Mesendoderm (in vitro differentiated cells): Measurements from ENCODE around the gene AQP10.
"Not testable (repeated sequence)": the region's sequence is repeated elsewhere in the genome, so short reads cannot be mapped to it uniquely, and the experiment has no call there.

Experiments
- DNase-seq: peaks from one replicate; pipeline ENCODE4 v3.0.0; 2013
- H2AK5ac ChIP-seq: 2 replicates; pipeline ENCODE4 v1.6.1; 2013; ENCODE audit warnings: low read length, inconsistent platforms
- H2BK120ac ChIP-seq: 2 replicates; pipeline ENCODE4 v1.6.1; 2013; ENCODE audit warnings: low read depth, mild to moderate bottlenecking, low read length, moderate library complexity, mixed read lengths
- H2BK15ac ChIP-seq: replicated peaks from 2 replicates; pipeline ENCODE4 v1.6.1; 2013; ENCODE audit warnings: low read depth, mild to moderate bottlenecking, moderate library complexity
- H2BK5ac ChIP-seq: 2 replicates; pipeline ENCODE4 v1.6.1; 2013; ENCODE audit warnings: low read length, inconsistent platforms
- H3K18ac ChIP-seq: 2 replicates; pipeline ENCODE4 v1.6.1; 2013; ENCODE audit warnings: mild to moderate bottlenecking, low read length, mixed read lengths
- H3K23ac ChIP-seq: one replicate; pipeline ENCODE4 v1.6.1; 2013; ENCODE audit warnings: low read length
- H3K27ac ChIP-seq: 2 replicates; pipeline ENCODE4 v1.5.1; 2013; ENCODE audit warnings: low read depth, mild to moderate bottlenecking, inconsistent platforms, low read length, moderate library complexity
- H3K27me3 ChIP-seq: 2 replicates; pipeline ENCODE4 v1.6.1; 2013; ENCODE audit warnings: low read length, control low read depth, mild to moderate bottlenecking, inconsistent platforms; ENCODE audit not compliant: insufficient read depth, poor library complexity
- H3K36me3 ChIP-seq: 2 replicates; pipeline ENCODE4 v1.6.1; 2013; ENCODE audit warnings: low read length, inconsistent platforms; ENCODE audit not compliant: control insufficient read depth, insufficient read depth
- H3K4ac ChIP-seq: one replicate; pipeline ENCODE4 v1.6.1; 2013; ENCODE audit warnings: low read depth, mild to moderate bottlenecking, low read length, moderate library complexity
- H3K4me1 ChIP-seq: 2 replicates; pipeline ENCODE4 v1.6.1; 2013; ENCODE audit warnings: low read depth, low read length, inconsistent platforms; ENCODE audit not compliant: control insufficient read depth
- H3K4me2 ChIP-seq: 2 replicates; pipeline ENCODE4 v1.6.1; 2013; ENCODE audit warnings: low read length
- H3K4me3 ChIP-seq: 2 replicates; pipeline ENCODE4 v1.5.1; 2013; ENCODE audit warnings: mild to moderate bottlenecking, low read length
- H3K56ac ChIP-seq: one replicate; pipeline ENCODE4 v1.6.1; 2013; ENCODE audit warnings: low read length
- H3K79me1 ChIP-seq: 2 replicates; pipeline ENCODE4 v1.6.1; 2013; ENCODE audit warnings: low read length, inconsistent platforms
- H3K79me2 ChIP-seq: 2 replicates; pipeline ENCODE4 v1.6.1; 2013; ENCODE audit warnings: mild to moderate bottlenecking, low read length; ENCODE audit not compliant: control insufficient read depth, insufficient read depth
- H3K9ac ChIP-seq: 2 replicates; pipeline ENCODE4 v1.6.1; 2013; ENCODE audit warnings: low read length, inconsistent platforms
- H4K5ac ChIP-seq: one replicate; pipeline ENCODE4 v1.6.1; 2013; ENCODE audit warnings: low read length
- H4K8ac ChIP-seq: one replicate; pipeline ENCODE4 v1.6.1; 2013; ENCODE audit warnings: low read depth, mild to moderate bottlenecking, control low read depth, low read length, moderate library complexity
- WGBS: extraction: QIAGEN DNeasy Blood & Tissue Kit; methylation state at CpG from one replicate; pipeline ENCODE4 v1.1.7; 2013; ENCODE audit warnings: low lambda C conversion rate, missing lambda C conversion rate; ENCODE audit not compliant: insufficient coverage; ENCODE audit errors: extremely low coverage; 5-methylcytosine and 5-hydroxymethylcytosine counted together

Gene AQP10

DNA sequence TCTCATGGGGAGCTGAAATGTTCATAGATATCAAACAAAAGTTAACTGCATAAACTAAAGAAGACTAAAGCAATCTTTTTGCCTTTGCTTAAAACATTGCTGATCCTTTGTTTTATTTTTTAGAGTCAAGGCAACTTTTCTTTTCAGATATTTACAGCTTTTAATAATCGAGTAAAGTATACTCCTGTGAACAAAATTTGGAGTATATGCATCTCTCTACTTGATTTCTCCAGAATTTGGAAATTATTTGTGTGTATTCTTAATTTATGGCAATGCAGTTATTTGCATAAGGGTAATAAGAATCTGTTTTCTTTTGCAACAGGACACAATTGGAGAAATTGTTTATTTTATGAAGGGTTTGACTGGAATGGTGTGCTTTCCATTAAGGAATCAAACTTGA is 4.2 kb upstream of the AQP10 start:
- Histone ChIP-seq H3K27ac (no peak overlapping the region), H3K27me3 (no peaks in the 10 kb centered on the region), H3K18ac (no peak overlapping the region), H3K4me1 (no peaks in the 10 kb centered on the region), H3K36me3 (no peaks in the 10 kb centered on the region), H3K79me1 (no peaks in the 10 kb centered on the region), H2AK5ac (no peak overlapping the region), H2BK120ac (no peak overlapping the region), H3K56ac (no peak overlapping the region), H3K4me2 (no peak overlapping the region), H3K4ac (no peak overlapping the region), H2BK15ac (no peak overlapping the region), H4K5ac (no peak overlapping the region), H3K79me2 (no peaks in the 10 kb centered on the region), H3K4me3 (no peak overlapping the region), H4K8ac (no peak overlapping the region), H2BK5ac (no peak overlapping the region), H3K9ac (no peak overlapping the region), H3K23ac (no peak overlapping the region)
- no peak for DNase-seq
- WGBS: no CpG with 5 or more reads among the region's 1 CpG

- H3K23ac ChIP-seq: no peak overlapping the region
These were observed 2.5 kb upstream of the AQP10 start for GRCh38 chr1:154318386-154318785.

GRCh38 chr1:154321609-154321934 is 679 bp downstream of the AQP10 start:
- H3K4me1 ChIP-seq, H3K79me1 ChIP-seq, H3K27ac ChIP-seq, H2BK120ac ChIP-seq, H2BK5ac ChIP-seq, H3K56ac ChIP-seq, H2AK5ac ChIP-seq, H3K79me2 ChIP-seq, H4K8ac ChIP-seq, H3K4me3 ChIP-seq, H3K36me3 ChIP-seq, H3K23ac ChIP-seq, H2BK15ac ChIP-seq, H4K5ac ChIP-seq, H3K9ac ChIP-seq, H3K18ac ChIP-seq, H3K4me2 ChIP-seq, DNase-seq, H3K27me3 ChIP-seq, H3K4ac ChIP-seq: not testable (repeated sequence)

More at GRCh38 chr1:154318386-154318785, 2.5 kb upstream of the AQP10 start:
- Histone ChIP-seq H3K9ac (no peak overlapping the region), H3K79me2 (no peaks in the 10 kb centered on the region), H2BK120ac (no peak overlapping the region), H3K18ac (no peak overlapping the region), H4K8ac (no peak overlapping the region), H3K4me1 (no peaks in the 10 kb centered on the region), H2AK5ac (no peak overlapping the region), H3K4me2 (no peak overlapping the region), H3K4ac (no peak overlapping the region), H3K4me3 (no peak overlapping the region), H3K56ac (no peak overlapping the region), H3K27ac (no peak overlapping the region), H3K36me3 (no peaks in the 10 kb centered on the region), H4K5ac (no peak overlapping the region), H3K27me3 (no peaks in the 10 kb centered on the region), H2BK5ac (no peak overlapping the region), H2BK15ac (no peak overlapping the region), H3K79me1 (no peaks in the 10 kb centered on the region)
- no peak for DNase-seq
- WGBS: no CpG with 5 or more reads among the region's 4 CpGs

DNA sequence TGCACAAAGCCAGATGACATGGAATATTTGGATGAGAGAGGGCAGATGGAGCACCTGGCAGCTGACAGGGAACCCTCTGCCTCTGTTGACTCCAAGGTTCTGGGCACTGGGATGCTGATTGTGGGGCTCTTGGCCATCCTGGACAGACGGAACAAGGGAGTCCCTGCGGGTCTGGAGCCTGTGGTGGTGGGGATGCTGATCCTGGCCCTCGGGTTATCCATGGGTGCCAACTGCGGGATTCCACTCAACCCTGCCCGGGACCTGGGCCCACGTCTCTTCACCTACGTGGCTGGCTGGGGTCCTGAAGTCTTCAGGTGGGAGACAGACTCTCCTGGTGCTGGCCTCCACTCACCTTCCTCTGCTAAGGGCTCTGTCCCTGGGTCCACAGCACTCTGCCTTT is 2.6 kb downstream of the AQP10 start:
- H2BK5ac ChIP-seq: no peak overlapping the region
- no peak overlapping the region for H2AK5ac ChIP-seq
- H3K4me2 ChIP-seq: no peak overlapping the region
- H3K23ac ChIP-seq: no peak overlapping the region
- no peak overlapping the region for H3K9ac ChIP-seq
- H2BK120ac ChIP-seq: no peak overlapping the region
- no peak overlapping the region for H3K27ac ChIP-seq
- no peak overlapping the region for H4K5ac ChIP-seq
- H3K79me2 ChIP-seq: peaks cover 3% of the 10 kb centered on the region
- peaks cover 13% of the 10 kb centered on the region for H3K4me1 ChIP-seq
- H3K4ac ChIP-seq: no peak overlapping the region
- no peaks in the 10 kb centered on the region for H3K36me3 ChIP-seq
- H3K79me1 ChIP-seq: peaks cover 3% of the 10 kb centered on the region
- no peak overlapping the region for H3K4me3 ChIP-seq
- H3K56ac ChIP-seq: no peak overlapping the region
- H2BK15ac ChIP-seq: no peak overlapping the region
- DNase-seq: no peak
- WGBS: no CpG with 5 or more reads among the region's 7 CpGs
- no peak overlapping the region for H3K18ac ChIP-seq
- H4K8ac ChIP-seq: no peak overlapping the region
- H3K27me3 ChIP-seq: no peaks in the 10 kb centered on the region

DNA sequence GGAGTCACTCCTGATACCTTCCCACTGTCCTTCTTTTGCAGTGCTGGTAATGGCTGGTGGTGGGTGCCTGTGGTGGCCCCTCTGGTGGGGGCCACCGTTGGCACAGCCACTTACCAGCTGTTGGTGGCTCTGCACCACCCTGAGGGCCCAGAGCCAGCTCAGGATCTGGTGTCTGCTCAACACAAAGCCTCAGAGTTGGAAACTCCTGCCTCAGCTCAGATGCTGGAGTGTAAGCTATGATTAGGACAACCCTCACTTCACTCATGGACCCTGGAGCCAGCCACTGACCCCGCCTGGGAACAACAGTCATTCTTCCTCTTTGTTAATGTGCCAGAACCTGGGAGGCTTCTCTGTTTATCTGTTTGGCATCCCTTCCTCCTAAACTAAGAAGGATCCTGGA is 3.3 kb downstream of the AQP10 start:
- Histone ChIP-seq H3K36me3 (no peaks in the 10 kb centered on the region), H3K79me1 (peaks cover 3% of the 10 kb centered on the region), H3K56ac (no peak overlapping the region), H3K4me2 (no peak overlapping the region), H3K9ac (no peak overlapping the region), H2BK15ac (no peak overlapping the region), H4K8ac (no peak overlapping the region), H3K27me3 (no peaks in the 10 kb centered on the region), H3K4ac (no peak overlapping the region), H3K23ac (no peak overlapping the region), H3K18ac (no peak overlapping the region), H3K79me2 (peaks cover 3% of the 10 kb centered on the region), H4K5ac (no peak overlapping the region), H3K27ac (no peak overlapping the region), H2BK120ac (no peak overlapping the region), H3K4me3 (no peak overlapping the region), H2AK5ac (no peak overlapping the region), H3K4me1 (peaks cover 13% of the 10 kb centered on the region), H2BK5ac (no peak overlapping the region)
- no peak for DNase-seq
- no CpG with 5 or more reads among the region's 2 CpGs for WGBS

DNA sequence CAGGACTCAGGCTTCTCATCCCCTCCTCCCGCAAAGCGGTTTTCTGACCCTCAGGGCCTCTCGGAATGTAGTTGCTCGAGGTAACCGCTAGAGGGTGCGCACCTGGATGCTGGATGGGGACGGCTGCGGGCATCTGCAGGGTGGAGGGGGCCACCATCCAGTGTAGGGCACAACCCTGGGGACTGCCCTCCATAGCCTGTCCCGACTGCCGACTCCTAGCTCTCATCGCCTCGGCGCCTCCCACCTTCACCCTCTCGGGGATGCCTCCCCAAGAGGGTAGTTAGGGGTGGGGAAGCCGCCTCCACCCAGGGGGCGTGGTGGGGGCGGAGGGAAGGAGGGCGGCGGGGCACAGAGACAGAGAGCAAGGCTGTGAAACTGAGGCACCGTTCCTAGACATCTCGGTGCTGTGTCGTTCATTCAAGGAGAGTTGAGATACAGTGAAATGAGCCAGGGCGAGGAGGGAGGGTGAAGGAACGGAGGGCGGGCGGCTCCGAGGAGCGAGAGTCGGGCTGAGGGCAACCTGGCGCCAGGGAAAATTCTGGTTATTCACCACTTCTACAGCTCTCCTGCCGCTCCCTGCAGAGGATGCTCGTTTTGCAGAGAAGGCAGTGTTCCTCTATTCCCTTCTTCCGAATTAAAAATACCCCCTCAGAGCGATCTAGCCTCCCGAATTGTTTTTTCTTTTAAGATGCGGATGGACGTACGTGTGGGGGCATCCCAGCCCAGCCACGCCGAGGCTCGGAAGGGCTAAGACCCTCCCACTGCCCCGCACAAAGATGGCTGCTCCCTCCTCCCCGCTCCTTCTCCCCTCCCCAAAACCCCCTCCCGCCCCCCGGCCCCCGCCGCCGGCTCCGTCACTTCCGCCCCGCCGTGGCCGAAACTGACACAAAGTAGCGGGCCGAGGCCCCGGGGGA is 4.0 kb downstream of the AQP10 start, which contains the start of gene ATP8B2:
Gene ATP8B2 (plus strand): TSS at position 857 of the 914 bp plus-strand sequence. CDS start 2,617 bp downstream, outside the sequence.
- peaks cover 16% of the 10 kb centered on the region for H3K4me1 ChIP-seq
- H3K9ac ChIP-seq: peak within 1 kb of the TSS; percentile 89
- no peak within 1 kb of the TSS for H2AK5ac ChIP-seq
- peak; percentile 91 for DNase-seq
- H4K8ac ChIP-seq: no peak within 1 kb of the TSS
- no CpG with 5 or more reads among the region's 56 CpGs for WGBS
- H3K4ac ChIP-seq: no peak within 1 kb of the TSS
- H2BK15ac ChIP-seq: no peak within 1 kb of the TSS
- H2BK5ac ChIP-seq: no peak within 1 kb of the TSS
- H3K56ac ChIP-seq: peak within 1 kb of the TSS; percentile 94
- no peak within 1 kb of the TSS for H2BK120ac ChIP-seq
- peak within 1 kb of the TSS; percentile 79 for H3K4me3 ChIP-seq
- no peak within 1 kb of the TSS for H4K5ac ChIP-seq
- peaks cover 3% of the 10 kb centered on the region for H3K79me2 ChIP-seq
- peaks cover 8% of the 10 kb centered on the region for H3K79me1 ChIP-seq
- peak within 1 kb of the TSS; percentile 20 for H3K27ac ChIP-seq
- H3K27me3 ChIP-seq: no peaks in the 10 kb centered on the region
- no peaks in the 10 kb centered on the region for H3K36me3 ChIP-seq
- peak within 1 kb of the TSS; percentile 55 for H3K18ac ChIP-seq
- H3K23ac ChIP-seq: no peak within 1 kb of the TSS
- peak within 1 kb of the TSS; percentile 99 for H3K4me2 ChIP-seq
